OCI-LY7 (cell line): Measurements from ENCODE around the gene NOL4L. TPM values are rescaled to one million over a fixed set of nuclear protein-coding genes. Genes with fewer than 3 reads are reported as not detected.

Source experiments
- BruUV-seq: library from RNA; stranded (reverse); fragments of 400-500 nt; replicated peaks from 2 replicates; lab custom pipeline; 2021; lab: Mats Ljungman, UMichigan
- CTCF ChIA-PET: fragments of 300-600 bp; sonication (Branson Sonifier 250); formaldehyde crosslinking; loops from one replicate; lab custom pipeline; 2022; ENCODE audit warnings: antibody characterized with exemption; ENCODE audit not compliant: unreplicated experiment; lab: Charles Lee
- POLR2A ChIA-PET: fragments of 300-600 bp; sonication (Branson Sonifier 250); formaldehyde crosslinking; loops from one replicate; lab custom pipeline; 2022; ENCODE audit warnings: antibody characterized with exemption; lab: Charles Lee
- DNase-seq: peaks from one replicate; pipeline ENCODE4 v3.0.0-alpha.2; 2015; ENCODE audit warnings: low spot score
- H2AFZ ChIP-seq: fragments of 200-600 bp; sonication (generic), shearing (Covaris generic); 2 replicates; pipeline ENCODE4 v1.6.1; 2014; ENCODE audit warnings: mild to moderate bottlenecking, antibody characterized with exemption, low read length, moderate library complexity
- H3K27ac ChIP-seq: fragments of 200-600 bp; sonication (generic); 2 replicates; pipeline ENCODE4 v1.5.1; 2014; ENCODE audit warnings: mixed run types, low read depth, mild to moderate bottlenecking, moderate library complexity, low read length, inconsistent platforms; ENCODE audit not compliant: poor library complexity, severe bottlenecking
- H3K36me3 ChIP-seq: fragments of 200-600 bp; sonication (generic); 2 replicates; pipeline ENCODE4 v1.6.1; 2014; ENCODE audit warnings: mild to moderate bottlenecking, antibody characterized with exemption, low read length, moderate library complexity, mixed read lengths; ENCODE audit not compliant: insufficient read depth
- H3K4me1 ChIP-seq: fragments of 200-600 bp; sonication (generic); 2 replicates; pipeline ENCODE4 v1.5.1; 2014; ENCODE audit warnings: mild to moderate bottlenecking, low read length; ENCODE audit not compliant: insufficient read depth, poor library complexity, severe bottlenecking
- H3K4me2 ChIP-seq: fragments of 200-600 bp; sonication (generic); 2 replicates; pipeline ENCODE4 v1.6.1; 2014; ENCODE audit warnings: mild to moderate bottlenecking, low read length
- H3K4me3 ChIP-seq: fragments of 200-600 bp; sonication (generic); 2 replicates; pipeline ENCODE4 v1.5.1; 2014; ENCODE audit warnings: mild to moderate bottlenecking, low read depth, low read length; ENCODE audit not compliant: poor library complexity, severe bottlenecking
- H3K79me2 ChIP-seq: fragments of 200-600 bp; sonication (generic); 2 replicates; pipeline ENCODE4 v1.6.1; 2016; ENCODE audit warnings: low read depth, mild to moderate bottlenecking, low read length, moderate library complexity, mixed read lengths; ENCODE audit not compliant: insufficient read depth
- H3K9me2 ChIP-seq: fragments of 200-600 bp; sonication (generic); 2 replicates; pipeline ENCODE4 v1.6.1; 2016; ENCODE audit warnings: mild to moderate bottlenecking, low read length, mixed read lengths; ENCODE audit not compliant: insufficient read depth
- H3K9me3 ChIP-seq: fragments of 200-600 bp; sonication (generic); 2 replicates; pipeline ENCODE4 v1.6.1; 2014; ENCODE audit warnings: mild to moderate bottlenecking, mixed run types, low read length, mixed read lengths
- H4K20me1 ChIP-seq: fragments of 200-600 bp; sonication (generic); 2 replicates; pipeline ENCODE4 v1.6.1; 2014; ENCODE audit warnings: mild to moderate bottlenecking, antibody characterized with exemption, low read length, moderate library complexity, mixed read lengths; ENCODE audit not compliant: insufficient read depth
- CTCF ChIP-seq: fragments of 200-600 bp; sonication (generic); conservative IDR thresholded peaks from 2 replicates; pipeline ENCODE4 v1.5.1; 2014; ENCODE audit warnings: mild to moderate bottlenecking, antibody characterized with exemption, low read length, moderate library complexity, mixed read lengths
- EZH2phosphoT487 ChIP-seq: fragments of 200-600 bp; sonication (generic); IDR thresholded peaks from 2 replicates; pipeline ENCODE4 v1.6.1; 2018; ENCODE audit warnings: low read depth, borderline replicate concordance, mild to moderate bottlenecking, mixed run types, antibody characterized with exemption, low read length, moderate library complexity, mixed read lengths
- intact Hi-C: fragments of 100-400 bp; cut with micrococcal nuclease; formaldehyde crosslinking; loops from one replicate; pipeline ENCODE4 v1.10.0; 2022; ENCODE audit not compliant: unreplicated experiment
- total RNA-seq, 2 experiments: library from RNA; depleted of rRNA in 1 of 2; stranded (reverse); fragments of >200 nt in 1 of 2; shearing (Covaris generic) in 1 of 2; gene quantifications; 2 replicates each; pipeline ENCODE4 v1.2.3, GENCODE V29; 2014 to 2022

Gene NOL4L
- total RNA-seq, 2 experiments from 2014 or later: 3.9 to 4.2 TPM

- peaks cover 9% of the 10 kb centered on the region for H3K4me1 ChIP-seq
Observed at GRCh38 chr20:32528905-32529670, 56.0 kb downstream of the NOL4L start.

GRCh38 chr20:32528171-32528891, 56.8 kb downstream of the NOL4L start:
- no peak for DNase-seq
- TF ChIP-seq EZH2phosphoT487: no peak
- no peak for TF ChIP-seq CTCF
- ChIA-PET CTCF (no interaction called here), POLR2A (interaction anchor here (0.6 to 1.4 kb wide), 3 partner anchors 8 to 137 kb away, joined by 3 to 4 read pairs (median 3); no protein-coding TSS in a partner anchor)
- Histone ChIP-seq H3K27ac (no peak overlapping the region), H3K4me2 (peak overlapping the region; percentile 6; the same call in 1 of the 2 replicates), H3K36me3 (no peaks in the 10 kb centered on the region), H3K9me3 (no peaks in the 10 kb centered on the region), H4K20me1 (no peaks in the 10 kb centered on the region), H3K4me3 (no peak overlapping the region), H2AFZ (peak overlapping the region; percentile 39; the same call in 1 of the 2 replicates), H3K9me2 (no peaks in the 10 kb centered on the region), H3K4me1 (peaks cover 7% of the 10 kb centered on the region), H3K79me2 (no peaks in the 10 kb centered on the region)
- no TSS peak for BruUV-seq
- intact Hi-C loops: no loop called here

More at GRCh38 chr20:32528905-32529670, 56.0 kb downstream of the NOL4L start:
- no peaks in the 10 kb centered on the region for H3K9me2 ChIP-seq
- no peak for DNase-seq
- H3K27ac ChIP-seq: no peak overlapping the region
- intact Hi-C loops: no loop called here
- no peak overlapping the region for H3K4me2 ChIP-seq
- H4K20me1 ChIP-seq: no peaks in the 10 kb centered on the region
- CTCF ChIA-PET: interaction anchor here (0.6 kb wide), 1 partner anchor 144 kb away, joined by 6 read pairs; no protein-coding TSS in a partner anchor
- H3K36me3 ChIP-seq: no peaks in the 10 kb centered on the region
- no peaks in the 10 kb centered on the region for H3K9me3 ChIP-seq
- TF ChIP-seq EZH2phosphoT487 (no peak), CTCF (no peak)
- POLR2A ChIA-PET: no interaction called here
- no TSS peak for BruUV-seq
- no peak overlapping the region for H2AFZ ChIP-seq
- no peaks in the 10 kb centered on the region for H3K79me2 ChIP-seq
- H3K4me3 ChIP-seq: no peak overlapping the region
